Right lobe of liver (tissue), 6 donors: ENCODE results near the gene PVALB. TPM values are rescaled to one million over a fixed set of nuclear protein-coding genes. Genes with fewer than 3 reads are reported as not detected.
A peak's percentile ranks its signal among the peaks of the same experiment; 100 is the strongest.

Source experiments
- ATAC-seq, 4 donors: fragments of 200-7000 bp; cut with Tn5 transposase; one replicate each; pipeline ENCODE4 v1.9.1; 2020; ENCODE audit warnings: mild to moderate bottlenecking in 4 of 4, moderate library complexity in 4 of 4
- DNase-seq, 3 donors: peaks; one replicate each; pipeline ENCODE4 v3.0.0-alpha.2; 2020
- H3K27ac ChIP-seq, 3 donors: fragments of 200-600 bp; one replicate each; pipeline ENCODE4 v1.8.0; 2022
- H3K27me3 ChIP-seq, 2 donors: fragments of 200-600 bp; one replicate each; pipeline ENCODE4 v1.8.0; 2022
- H3K36me3 ChIP-seq, 4 donors: fragments of 200-600 bp; sonication (generic) in 1 of 4; one replicate each; pipeline versions ENCODE4 v1.5.1 to v1.8.0; 2017 to 2022; ENCODE audit warnings: control low read depth in 1 of 4
- H3K4me1 ChIP-seq, 4 donors: fragments of 200-600 bp; sonication (generic) in 1 of 4; one replicate each; pipeline versions ENCODE4 v1.5.1 to v1.8.0; 2017 to 2022; ENCODE audit warnings: control low read depth in 1 of 4
- H3K4me3 ChIP-seq, 3 donors: fragments of 200-600 bp; one replicate each; pipeline ENCODE4 v1.8.0; 2022
- H3K9me3 ChIP-seq, 4 donors: fragments of 200-600 bp; sonication (generic) in 1 of 4; one replicate each; pipeline versions ENCODE4 v1.5.1 to v1.8.0; 2017 to 2022; ENCODE audit warnings: control low read depth in 1 of 4
- CTCF ChIP-seq, 4 donors: fragments of 200-600 bp in 3 of 4; fragments of 450-650 bp in 1 of 4; IDR thresholded peaks; one replicate each; pipeline versions ENCODE4 v1.5.1 to v1.8.0; 2016 to 2022; ENCODE audit warnings: antibody characterized with exemption in 4 of 4, mild to moderate bottlenecking in 2 of 4
- POLR2A ChIP-seq: fragments of 450-650 bp; IDR thresholded peaks from one replicate; pipeline ENCODE4 v1.6.1; 2017; ENCODE audit warnings: antibody characterized with exemption, mild to moderate bottlenecking
- WGBS: methylation state at CpG from one replicate; pipeline ENCODE4 v1.1.6; 2018; ENCODE audit warnings: low coverage, low lambda C conversion rate; ENCODE audit not compliant: insufficient coverage; ENCODE audit errors: missing lambda C conversion rate; 5-methylcytosine and 5-hydroxymethylcytosine counted together
- intact Hi-C, 2 donors: fragments of 100-400 bp; cut with DNase I; formaldehyde crosslinking; loops; one replicate each; pipeline versions ENCODE4 v1.11.2 to v1.14.1; 2022
- total RNA-seq, 6 experiments: library from RNA; depleted of rRNA in 2 of 6; stranded (reverse); fragments of >200 nt in 2 of 6; fragmentation: NEBNext Ultra II Directional in 3 of 6; extraction: Animal tissue kit (Norgen Biotek cat#: 25700) in 3 of 6; gene quantifications; one replicate each; pipeline versions ENCODE4 v1.1.0 to v1.2.4, GENCODE V29; 2016 to 2023
- donor health status: DM: no; HTN: yes; CAD: no.
- donor health status: DM: no; HTN: no; CAD: no.
- donor health status: DM: no; HTN: no; CAD: no.
- donor health status: DM: no; HTN: yes; CAD: no.
- donor health status: DM: no; HTN: yes; CAD: no.

The PVALB gene
- total RNA-seq, 6 experiments from 2014 or later: 0.59 to 1.7 (median 1.4) TPM; not detected in 2

DNA sequence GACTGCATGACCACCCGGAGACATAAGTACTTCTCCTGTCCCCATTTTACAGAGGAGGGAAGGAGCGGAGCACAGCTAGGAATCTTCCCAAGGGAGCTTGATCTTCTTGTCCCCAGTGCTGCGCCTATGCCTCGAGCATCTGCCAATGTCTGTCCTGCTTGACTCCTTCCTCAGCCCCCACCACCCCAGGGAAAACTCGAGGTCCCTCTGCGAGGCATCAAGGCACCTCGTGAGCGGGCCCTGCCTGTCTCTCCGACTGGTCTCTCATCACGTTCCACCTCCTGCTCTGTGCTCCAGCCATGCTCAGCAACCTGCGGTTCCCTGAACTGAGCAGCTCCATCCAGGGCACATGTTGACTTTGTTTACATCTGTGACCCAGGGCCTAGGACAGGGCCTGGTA lies 46.4 kb upstream of the PVALB start:
- Histone ChIP-seq H3K9me3 (no peaks in the 10 kb centered on the region), H3K27me3 (no peaks in the 10 kb centered on the region), H3K4me1 (no peaks in the 10 kb centered on the region), H3K27ac (no peak overlapping the region), H3K36me3 (no peaks in the 10 kb centered on the region), H3K4me3 (no peak overlapping the region)
- DNase-seq (no peak), ATAC-seq (no peak)
- TF ChIP-seq CTCF (IDR thresholded peaks at IDR 0.05): no peak
- no peak for TF ChIP-seq POLR2A
- 53% methylated on average over 2 of the region's 11 CpGs for WGBS
- intact Hi-C loops: no loop called here

DNA sequence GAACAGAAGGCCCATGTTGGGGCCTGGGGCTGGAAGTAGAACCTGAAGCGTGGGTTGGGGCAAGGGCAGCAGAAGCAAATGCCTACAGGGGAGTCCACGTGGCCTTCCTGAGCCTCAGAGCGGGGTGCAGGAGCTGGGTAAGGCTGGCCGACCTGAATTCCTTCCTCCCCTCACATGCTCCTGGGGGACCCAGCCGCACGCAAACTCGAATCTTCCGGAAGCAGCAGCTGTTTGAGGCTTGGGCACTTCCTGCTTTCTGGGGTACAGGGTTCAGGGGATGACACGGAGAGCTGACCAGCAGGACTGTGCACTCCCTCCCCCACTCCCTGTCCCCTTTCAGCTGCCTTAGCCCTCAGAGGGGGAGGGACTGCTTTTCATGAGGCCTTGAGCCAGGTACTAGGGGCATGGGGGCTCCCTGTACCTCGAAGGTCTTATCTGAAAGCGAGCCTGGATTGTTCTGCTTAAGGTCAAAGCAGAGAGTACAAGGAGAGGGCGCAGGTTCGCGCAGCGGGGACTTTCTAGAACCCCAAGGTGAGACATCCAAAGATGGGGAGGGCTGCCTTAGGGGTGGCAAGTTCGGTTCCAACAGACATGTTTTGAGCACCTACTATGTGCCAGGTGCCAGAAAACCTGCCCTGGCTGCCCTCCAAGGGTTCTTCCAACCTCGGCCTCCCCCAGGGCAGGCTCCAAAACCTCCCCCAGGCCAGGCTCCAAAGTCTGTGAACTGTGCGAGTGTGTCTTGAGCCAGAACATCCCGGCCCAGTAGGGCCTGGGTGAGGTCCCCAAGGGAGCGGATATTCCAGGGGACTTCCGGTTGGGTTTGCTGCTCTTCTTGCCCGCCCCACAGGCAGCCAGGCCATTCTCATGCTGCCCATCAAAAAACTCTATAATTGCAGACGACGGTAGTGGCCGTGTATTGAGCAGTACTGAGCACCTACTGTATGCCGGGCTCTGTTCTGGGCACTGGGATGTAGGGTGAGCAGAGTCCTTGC lies 45.7 kb upstream of the PVALB start:
- Histone ChIP-seq H3K36me3 (no peaks in the 10 kb centered on the region), H3K4me1 (no peaks in the 10 kb centered on the region), H3K27ac (peak overlapping the region in 2 of 3 donors; percentile 51 to 68), H3K4me3 (peak overlapping the region in 1 of 3 donors; percentile 6), H3K27me3 (no peaks in the 10 kb centered on the region), H3K9me3 (no peaks in the 10 kb centered on the region)
- intact Hi-C loops: no loop called here
- DNase-seq (peak in 1 of 3 donors; percentile 42), ATAC-seq (peak; percentile 40 to 61 (median 49))
- 72% methylated on average over 9 of the region's 26 CpGs for WGBS
- TF ChIP-seq CTCF (IDR thresholded peaks at IDR 0.05): no peak
- TF ChIP-seq POLR2A: no peak

GRCh38 chr22:36860821-36861659 lies 44.2 kb upstream of the PVALB start, which contains the start of gene NCF4:
NCF4 (plus strand) TSS chr22:36861006; CDS start chr22:36861172, 166 bp downstream.
- ATAC-seq (peak; percentile 51 to 66 (median 56)), DNase-seq (peak; percentile 69 to 80 (median 69))
- Histone ChIP-seq H3K36me3 (no peaks in the 10 kb centered on the region), H3K4me1 (no peaks in the 10 kb centered on the region), H3K9me3 (no peaks in the 10 kb centered on the region), H3K27me3 (no peaks in the 10 kb centered on the region), H3K4me3 (peak within 1 kb of the TSS in 2 of 3 donors; percentile 6 to 21), H3K27ac (peak within 1 kb of the TSS; percentile 25 to 68 (median 51))
- TF ChIP-seq CTCF (IDR thresholded peaks at IDR 0.05) (no peak), POLR2A (peak; percentile 54)
- WGBS: 50% methylated on average over 7 of the region's 17 CpGs
- intact Hi-C loops: no loop called here

- intact Hi-C loops: no loop called here
- ATAC-seq: no peak
- H3K4me1 ChIP-seq: no peaks in the 10 kb centered on the region
- WGBS: 94% methylated on average over 2 of the region's 2 CpGs
- TF ChIP-seq CTCF (IDR thresholded peaks at IDR 0.05): no peak
- TF ChIP-seq POLR2A: no peak
- no peaks in the 10 kb centered on the region for H3K9me3 ChIP-seq
- H3K27ac ChIP-seq: no peak overlapping the region
- H3K27me3 ChIP-seq: no peaks in the 10 kb centered on the region
- DNase-seq: no peak
- no peak overlapping the region for H3K4me3 ChIP-seq
- no peaks in the 10 kb centered on the region for H3K36me3 ChIP-seq
These were observed 43.6 kb upstream of the PVALB start for GRCh38 chr22:36860438-36860820.
